IMR-90 (cell line): Measurements from ENCODE around the gene PCP4L1. TPM values are rescaled to one million over a fixed set of nuclear protein-coding genes. Genes with fewer than 3 reads are reported as not detected.
A peak's percentile ranks its signal among the peaks of the same experiment; 100 is the strongest.

Source experiments
- ATAC-seq: fragments of 200-7000 bp; cut with Tn5 transposase; 2 replicates; pipeline ENCODE4 v1.9.1; 2020; ENCODE audit warnings: low read depth, mild to moderate bottlenecking, moderate library complexity
- Bru-seq: library from RNA; stranded (reverse); fragments of 400-500 nt; gene quantifications from one replicate; lab custom pipeline; 2021; lab: Mats Ljungman, UMichigan
- BruChase-seq, 2 experiments: library from RNA; stranded (reverse); fragments of 400-500 nt; gene quantifications; one replicate each; lab custom pipeline; 2021; lab: Mats Ljungman, UMichigan
- BruUV-seq: library from RNA; stranded (reverse); fragments of 400-500 nt; replicated peaks from 2 replicates; lab custom pipeline; 2021; lab: Mats Ljungman, UMichigan
- CTCF ChIA-PET: fragments of 300-600 bp; formaldehyde crosslinking; extraction: SDS; loops from one replicate; lab custom pipeline; 2021; ENCODE audit warnings: antibody characterized with exemption; lab: Yijun Ruan, JAX
- POLR2A ChIA-PET: fragments of 300-600 bp; sonication (Branson Sonifier 250); formaldehyde crosslinking; loops from one replicate; lab custom pipeline; 2022; ENCODE audit warnings: antibody characterized with exemption; ENCODE audit not compliant: unreplicated experiment; lab: Charles Lee
- DNase-seq: peaks from one replicate; pipeline ENCODE4 v3.0.0; 2013
- H2AFZ ChIP-seq: replicated peaks from 2 replicates; pipeline ENCODE3; 2013; ENCODE audit warnings: low read length, mild to moderate bottlenecking; ENCODE audit not compliant: poor library complexity
- H2AK5ac ChIP-seq: 2 replicates; pipeline ENCODE4 v1.6.1; 2013; ENCODE audit warnings: low read depth, low read length, inconsistent platforms
- H2AK9ac ChIP-seq: replicated peaks from 2 replicates; pipeline ENCODE3; 2013; ENCODE audit warnings: mild to moderate bottlenecking, low read depth, low read length, moderate library complexity; ENCODE audit not compliant: poor library complexity
- H2BK120ac ChIP-seq: 2 replicates; pipeline ENCODE4 v1.6.1; 2013; ENCODE audit warnings: low read depth, low read length, inconsistent platforms
- H2BK15ac ChIP-seq: 3 replicates; pipeline ENCODE4 v1.6.1; 2013; ENCODE audit warnings: low read depth, low read length, inconsistent platforms
- H2BK20ac ChIP-seq: 2 replicates; pipeline ENCODE4 v1.6.1; 2013; ENCODE audit warnings: low read depth, mild to moderate bottlenecking, inconsistent platforms, low read length, moderate library complexity
- H2BK5ac ChIP-seq: 2 replicates; pipeline ENCODE4 v1.6.1; 2013; ENCODE audit warnings: mild to moderate bottlenecking, low read depth, low read length, inconsistent platforms; ENCODE audit not compliant: poor library complexity, severe bottlenecking
- H3K14ac ChIP-seq: replicated peaks from 2 replicates; pipeline ENCODE4 v1.6.1; 2013; ENCODE audit warnings: low read depth, low read length, inconsistent platforms
- H3K18ac ChIP-seq: 2 replicates; pipeline ENCODE4 v1.6.1; 2013; ENCODE audit warnings: low read depth, low read length, control low read depth
- H3K23ac ChIP-seq: 2 replicates; pipeline ENCODE4 v1.6.1; 2013; ENCODE audit warnings: low read depth, low read length, inconsistent platforms
- H3K27ac ChIP-seq: 2 replicates; pipeline ENCODE4 v1.5.1; 2013; ENCODE audit warnings: mild to moderate bottlenecking, control low read depth, low read length; ENCODE audit not compliant: insufficient read depth
- H3K27me3 ChIP-seq: 2 replicates; pipeline ENCODE4 v1.6.1; 2013; ENCODE audit warnings: low read length; ENCODE audit not compliant: control insufficient read depth, insufficient read depth
- H3K36me3 ChIP-seq: 2 replicates; pipeline ENCODE4 v1.6.1; 2013; ENCODE audit warnings: low read length, mixed read lengths; ENCODE audit not compliant: control insufficient read depth, insufficient read depth
- H3K4ac ChIP-seq: 2 replicates; pipeline ENCODE4 v1.6.1; 2013; ENCODE audit warnings: low read depth, low read length, inconsistent platforms
- H3K4me1 ChIP-seq: 2 replicates; pipeline ENCODE4 v1.6.1; 2013; ENCODE audit warnings: low read length, mixed read lengths; ENCODE audit not compliant: control insufficient read depth, insufficient read depth
- H3K4me2 ChIP-seq: 2 replicates; pipeline ENCODE4 v1.6.1; 2013; ENCODE audit warnings: low read depth, mild to moderate bottlenecking, control low read depth, low read length, moderate library complexity
- H3K4me3 ChIP-seq: 2 replicates; pipeline ENCODE4 v1.5.1; 2013; ENCODE audit warnings: low read depth, mild to moderate bottlenecking, control low read depth, low read length, moderate library complexity; ENCODE audit not compliant: insufficient read depth
- H3K56ac ChIP-seq: 2 replicates; pipeline ENCODE4 v1.6.1; 2013; ENCODE audit warnings: low read length, inconsistent platforms; ENCODE audit not compliant: insufficient read depth; ENCODE audit errors: extremely low read depth
- H3K79me1 ChIP-seq, 2 experiments: 2 replicates each; pipeline ENCODE4 v1.6.1; 2013; ENCODE audit warnings: low read length in 2 of 2, inconsistent platforms in 1 of 2, low read depth in 1 of 2
- H3K9ac ChIP-seq: 2 replicates; pipeline ENCODE4 v1.6.1; 2013; ENCODE audit warnings: low read depth, low read length, control low read depth
- H3K9me1 ChIP-seq: 2 replicates; pipeline ENCODE4 v1.6.1; 2013; ENCODE audit warnings: low read length, inconsistent platforms; ENCODE audit not compliant: insufficient read depth
- H3K9me3 ChIP-seq: 2 replicates; pipeline ENCODE4 v1.6.1; 2013; ENCODE audit warnings: low read length; ENCODE audit not compliant: control insufficient read depth, insufficient read depth
- H4K20me1 ChIP-seq: 2 replicates; pipeline ENCODE4 v1.6.1; 2013; ENCODE audit warnings: low read length, inconsistent platforms; ENCODE audit not compliant: insufficient read depth
- H4K5ac ChIP-seq: 2 replicates; pipeline ENCODE4 v1.6.1; 2013; ENCODE audit warnings: mild to moderate bottlenecking, low read depth, low read length, control low read depth
- H4K8ac ChIP-seq, 2 experiments: 2 replicates each; pipeline ENCODE4 v1.6.1; 2013; ENCODE audit warnings: low read depth in 2 of 2, low read length in 2 of 2, control low read depth in 1 of 2, inconsistent platforms in 1 of 2
- H4K91ac ChIP-seq: 2 replicates; pipeline ENCODE4 v1.6.1; 2013; ENCODE audit warnings: low read depth, low read length, inconsistent platforms; ENCODE audit not compliant: insufficient read depth
- CHD1 ChIP-seq: IDR thresholded peaks from 2 replicates; pipeline ENCODE4 v1.6.1; 2012; ENCODE audit warnings: low read depth, low read length, improper control_type of control experiment
- NFE2L2 ChIP-seq: fragments of 150-350 bp; IDR thresholded peaks from 2 replicates; pipeline ENCODE4 v1.6.1; 2016; ENCODE audit warnings: low read depth, mild to moderate bottlenecking, low read length
- RFX5 ChIP-seq: IDR thresholded peaks from 2 replicates; pipeline ENCODE4 v1.8.0; 2012; ENCODE audit warnings: low read depth, mild to moderate bottlenecking, low read length, moderate library complexity
- WGBS, 2 experiments: methylation state at CpG; one replicate each; pipeline versions ENCODE4 v1.1.5 to v1.1.7; 2013; ENCODE audit warnings: missing lambda C conversion rate in 2 of 2; ENCODE audit not compliant: insufficient read length in 1 of 2; ENCODE audit errors: extremely low coverage in 2 of 2; 5-methylcytosine and 5-hydroxymethylcytosine counted together
- dilution Hi-C: fragments of 300-500 bp; cut with HindIII; formaldehyde crosslinking; loops from one replicate; pipeline ENCODE4 v1.14.3; 2018; ENCODE audit warnings: low sequenced_read_pairs; ENCODE audit not compliant: unreplicated experiment
- in situ Hi-C: fragments of 300-500 bp; cut with MboI; formaldehyde crosslinking; loops from 3 replicates; pipeline ENCODE4 v1.14.3; 2019; ENCODE audit warnings: low sequenced_read_pairs, inconsistent platforms, mixed read lengths
- intact Hi-C: fragments of 100-400 bp; cut with micrococcal nuclease; formaldehyde crosslinking; loops from 2 replicates; pipeline ENCODE4 v1.10.0; 2022
- long read RNA-seq: library from polyadenylated mRNA; unstranded; transcript quantifications from one replicate; pipeline ENCODE4 v2.0.0, GENCODE V29; 2021; ENCODE audit not compliant: unreplicated experiment
- polyA plus RNA-seq, 3 experiments: library from polyadenylated mRNA; depleted of rRNA; stranded (reverse); fragments of >200 nt; gene quantifications; 2 replicates each; pipeline ENCODE4 v1.2.3, GENCODE V29; 2012; ENCODE audit warnings: low replicate concordance in 1 of 3
- total RNA-seq: library from RNA; depleted of rRNA; stranded (reverse); fragments of >200 nt; gene quantifications from 2 replicates; pipeline ENCODE4 v1.2.3, GENCODE V29; 2012; rRNA removed

PCP4L1 gene
- not detected in 2 replicates for total RNA-seq
- not detected in 2 replicates for polyA plus RNA-seq (2012; rRNA removed)
- not detected in 2 replicates for polyA plus RNA-seq (2012; cell fraction: cytosol; rRNA removed)
- not detected in 2 replicates for polyA plus RNA-seq (2012; cell fraction: nucleus; rRNA removed; ENCODE audit: low replicate concordance)
- percentile 9 among the genes with signal in this experiment for Bru-seq, nascent RNA
- percentile 6 among the genes with signal in this experiment for BruChase-seq, experiment 1, labeled RNA remaining after a 6-hour chase
- percentile 6 among the genes with signal in this experiment for BruChase-seq, experiment 2, labeled RNA remaining after a 2-hour chase
- long read RNA-seq: 0 reads

DNA sequence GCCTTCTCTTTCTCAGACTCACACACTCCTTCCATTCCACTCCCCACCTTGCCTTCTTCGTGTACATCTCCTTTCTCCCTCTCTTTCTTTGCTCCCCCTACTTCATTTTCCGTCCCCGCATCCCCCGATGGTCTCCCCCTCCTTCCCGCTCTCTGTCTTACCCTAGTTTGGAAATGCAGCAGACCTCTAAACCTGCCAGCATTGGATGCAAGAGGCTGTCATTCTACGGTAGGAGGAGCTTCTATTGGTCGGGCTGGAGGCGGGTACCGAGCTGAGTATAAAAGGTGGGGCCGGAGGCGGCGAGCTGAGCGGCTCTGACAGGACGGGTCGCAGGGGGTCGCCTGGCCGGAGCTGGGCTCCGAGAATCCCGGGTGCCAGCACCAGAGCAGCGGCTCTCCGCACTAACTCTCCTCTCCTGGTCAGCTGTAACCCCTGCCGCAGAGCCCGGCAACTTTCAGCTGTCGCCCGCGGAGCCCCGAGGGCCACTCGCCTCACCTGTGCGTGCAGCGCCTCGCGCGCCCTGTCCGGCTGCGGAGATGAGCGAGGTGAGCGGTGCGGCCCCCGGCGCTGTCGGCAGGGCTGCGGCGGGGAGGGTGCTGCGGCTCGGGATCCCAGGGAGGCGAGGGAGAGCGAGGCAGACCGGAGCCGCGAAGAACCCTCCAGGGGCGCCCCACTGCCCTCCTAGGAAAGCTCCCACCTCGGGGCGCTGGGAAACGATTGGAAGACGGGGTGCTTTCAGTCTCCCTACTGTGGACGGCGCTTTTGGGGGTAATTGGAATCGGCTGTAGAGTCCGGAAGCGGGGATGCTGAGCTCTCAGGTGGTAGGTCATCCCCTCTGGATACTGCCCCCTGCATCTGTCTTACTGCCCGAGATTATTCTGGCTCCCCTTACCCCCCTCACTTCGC is at the start of gene PCP4L1:
Gene PCP4L1, plus strand, starts transcription at position 307 of the 906 bp plus-strand sequence. Its CDS starts 230 bp downstream, at position 537.
- BruUV-seq: no TSS peak
- intact Hi-C loops: no loop called here
- peak; percentile 91 for ATAC-seq
- Histone ChIP-seq H2BK20ac (no peak within 1 kb of the TSS), H4K91ac (no peak within 1 kb of the TSS), H2AK5ac (no peak within 1 kb of the TSS), H3K4me1 (no peaks in the 10 kb centered on the region), H2AFZ (peak within 1 kb of the TSS; percentile 81), H4K20me1 (no peaks in the 10 kb centered on the region), H3K79me1 (no peaks in the 10 kb centered on the region), H3K14ac (no peak within 1 kb of the TSS), H2BK15ac (no peak within 1 kb of the TSS), H4K5ac (no peak within 1 kb of the TSS), H3K9me3 (peaks cover 11% of the 10 kb centered on the region), H3K36me3 (no peaks in the 10 kb centered on the region), H4K8ac (no peak within 1 kb of the TSS), H3K9me1 (no peaks in the 10 kb centered on the region), H3K23ac (no peak within 1 kb of the TSS), H2BK120ac (no peak within 1 kb of the TSS), H3K4me3 (peak within 1 kb of the TSS; percentile 21; the same call in 1 of the 2 replicates), H3K4ac (no peak within 1 kb of the TSS), H3K27me3 (peaks cover 38% of the 10 kb centered on the region), H3K9ac (no peak within 1 kb of the TSS), H2BK5ac (no peak within 1 kb of the TSS), H3K56ac (no peak within 1 kb of the TSS), H2AK9ac (peak within 1 kb of the TSS; percentile 16), H3K27ac (no peak within 1 kb of the TSS), H3K18ac (no peak within 1 kb of the TSS), H3K4me2 (peak within 1 kb of the TSS; percentile 57)
- in situ Hi-C loops: no loop called here
- 10% methylated on average over 2 of the region's 62 CpGs; no CpG with 5 or more reads in 1 of the 2 experiments for WGBS, 2 experiments
- ChIA-PET POLR2A (no interaction called here), CTCF (no interaction called here)
- dilution Hi-C loops: no loop called here
- DNase-seq: peak; percentile 33
- TF ChIP-seq CHD1: no peak
- no peak for TF ChIP-seq NFE2L2
- TF ChIP-seq RFX5: no peak
